Neutrophil (primary cell): ENCODE results near the gene HOXA9.

Experiments
- H3K27ac ChIP-seq: fragments of 200-600 bp; sonication (generic); 2 replicates; pipeline ENCODE4 v1.5.1; 2016; ENCODE audit warnings: mild to moderate bottlenecking, moderate library complexity
- H3K27me3 ChIP-seq: fragments of 200-600 bp; sonication (generic); 2 replicates; pipeline ENCODE4 v1.6.0; 2016; ENCODE audit warnings: mild to moderate bottlenecking
- H3K36me3 ChIP-seq: fragments of 200-600 bp; sonication (generic); 2 replicates; pipeline ENCODE4 v1.5.1; 2017
- H3K4me1 ChIP-seq, 2 experiments: fragments of 200-600 bp in 1 of 2; sonication (generic) in 1 of 2; 1 replicate in 1 of 2; 2 replicates in 1 of 2; pipeline versions ENCODE4 v1.5.1 to v1.6.1; 2013 to 2016; ENCODE audit warnings: low read depth in 1 of 2, low read length in 1 of 2, mild to moderate bottlenecking in 1 of 2, moderate library complexity in 1 of 2; ENCODE audit not compliant: control insufficient read depth in 1 of 2, insufficient read depth in 1 of 2
- H3K4me3 ChIP-seq, 2 experiments: fragments of 200-600 bp in 1 of 2; sonication (generic) in 1 of 2; 1 replicate in 1 of 2; 2 replicates in 1 of 2; pipeline ENCODE4 v1.5.1; 2013 to 2016; ENCODE audit warnings: low read depth in 1 of 2, low read length in 1 of 2, mild to moderate bottlenecking in 1 of 2, moderate library complexity in 1 of 2
- H3K9me3 ChIP-seq: fragments of 200-600 bp; sonication (generic); 2 replicates; pipeline ENCODE4 v1.5.1; 2016
- TF ChIP-seq, protein P1 (sequence below): fragments of 200-600 bp; sonication (generic); IDR thresholded peaks from 2 replicates; pipeline ENCODE4 v1.5.1; 2016; ENCODE audit warnings: antibody characterized with exemption

Gene HOXA9

DNA sequence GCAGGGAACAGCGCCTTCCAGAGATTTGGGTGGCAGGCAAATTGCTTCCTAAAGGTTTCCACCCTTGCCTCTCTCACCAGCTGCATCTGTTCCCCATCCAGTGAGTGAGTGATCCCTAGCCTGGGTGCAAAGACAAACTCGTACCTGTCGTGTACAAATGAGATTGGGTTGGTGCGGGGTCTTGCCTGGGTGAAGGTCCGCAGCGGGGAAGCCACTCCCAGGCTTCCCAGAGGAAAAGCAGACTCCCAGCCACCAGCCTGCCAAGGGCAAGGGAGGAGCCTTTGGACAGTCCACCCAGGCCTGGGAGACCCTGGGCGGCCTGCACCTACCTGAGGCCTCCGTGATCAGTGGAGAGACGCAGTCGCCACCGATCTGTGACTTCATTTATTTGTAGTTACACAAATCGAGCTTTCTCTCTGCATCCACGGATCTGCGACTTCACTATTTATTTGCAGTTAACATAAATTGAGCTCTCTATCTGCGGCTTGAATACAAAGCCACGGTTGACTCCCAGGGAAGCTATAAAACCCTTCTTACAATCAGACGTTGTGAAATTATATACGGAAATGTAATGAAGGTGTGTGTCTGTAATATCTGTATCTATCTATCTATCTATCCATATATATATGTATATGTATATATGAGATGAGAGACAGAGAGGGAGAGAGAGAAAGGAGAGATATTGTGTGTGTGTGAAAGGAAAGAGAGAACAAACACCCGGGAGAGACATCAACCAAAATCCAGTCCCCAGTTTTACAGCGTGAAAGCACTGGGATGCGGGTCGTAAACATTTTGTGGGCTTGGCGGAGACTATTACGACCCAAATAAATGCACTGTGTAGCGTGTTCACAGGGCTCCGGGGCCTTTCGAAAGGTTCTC lies 5.8 kb downstream of the HOXA9 start:
- TF ChIP-seq, protein P1, sequence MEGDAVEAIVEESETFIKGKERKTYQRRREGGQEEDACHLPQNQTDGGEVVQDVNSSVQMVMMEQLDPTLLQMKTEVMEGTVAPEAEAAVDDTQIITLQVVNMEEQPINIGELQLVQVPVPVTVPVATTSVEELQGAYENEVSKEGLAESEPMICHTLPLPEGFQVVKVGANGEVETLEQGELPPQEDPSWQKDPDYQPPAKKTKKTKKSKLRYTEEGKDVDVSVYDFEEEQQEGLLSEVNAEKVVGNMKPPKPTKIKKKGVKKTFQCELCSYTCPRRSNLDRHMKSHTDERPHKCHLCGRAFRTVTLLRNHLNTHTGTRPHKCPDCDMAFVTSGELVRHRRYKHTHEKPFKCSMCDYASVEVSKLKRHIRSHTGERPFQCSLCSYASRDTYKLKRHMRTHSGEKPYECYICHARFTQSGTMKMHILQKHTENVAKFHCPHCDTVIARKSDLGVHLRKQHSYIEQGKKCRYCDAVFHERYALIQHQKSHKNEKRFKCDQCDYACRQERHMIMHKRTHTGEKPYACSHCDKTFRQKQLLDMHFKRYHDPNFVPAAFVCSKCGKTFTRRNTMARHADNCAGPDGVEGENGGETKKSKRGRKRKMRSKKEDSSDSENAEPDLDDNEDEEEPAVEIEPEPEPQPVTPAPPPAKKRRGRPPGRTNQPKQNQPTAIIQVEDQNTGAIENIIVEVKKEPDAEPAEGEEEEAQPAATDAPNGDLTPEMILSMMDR: no peak
- Histone ChIP-seq H3K4me1 (peaks cover 44 to 76% of the 10 kb centered on the region in 2 experiments), H3K27ac (no peak overlapping the region), H3K4me3 (no peak overlapping the region), H3K36me3 (no peaks in the 10 kb centered on the region), H3K27me3 (peaks cover 100% of the 10 kb centered on the region), H3K9me3 (no peaks in the 10 kb centered on the region)

GRCh38 chr7:27158436-27159265 lies 6.7 kb downstream of the HOXA9 start:
- H3K27me3 ChIP-seq: peaks cover 100% of the 10 kb centered on the region
- H3K4me1 ChIP-seq: peaks cover 36 to 68% of the 10 kb centered on the region in 2 experiments
- TF ChIP-seq, protein P1: no peak
- no peaks in the 10 kb centered on the region for H3K9me3 ChIP-seq
- H3K36me3 ChIP-seq: no peaks in the 10 kb centered on the region
- no peak overlapping the region for H3K4me3 ChIP-seq
- H3K27ac ChIP-seq: no peak overlapping the region

DNA sequence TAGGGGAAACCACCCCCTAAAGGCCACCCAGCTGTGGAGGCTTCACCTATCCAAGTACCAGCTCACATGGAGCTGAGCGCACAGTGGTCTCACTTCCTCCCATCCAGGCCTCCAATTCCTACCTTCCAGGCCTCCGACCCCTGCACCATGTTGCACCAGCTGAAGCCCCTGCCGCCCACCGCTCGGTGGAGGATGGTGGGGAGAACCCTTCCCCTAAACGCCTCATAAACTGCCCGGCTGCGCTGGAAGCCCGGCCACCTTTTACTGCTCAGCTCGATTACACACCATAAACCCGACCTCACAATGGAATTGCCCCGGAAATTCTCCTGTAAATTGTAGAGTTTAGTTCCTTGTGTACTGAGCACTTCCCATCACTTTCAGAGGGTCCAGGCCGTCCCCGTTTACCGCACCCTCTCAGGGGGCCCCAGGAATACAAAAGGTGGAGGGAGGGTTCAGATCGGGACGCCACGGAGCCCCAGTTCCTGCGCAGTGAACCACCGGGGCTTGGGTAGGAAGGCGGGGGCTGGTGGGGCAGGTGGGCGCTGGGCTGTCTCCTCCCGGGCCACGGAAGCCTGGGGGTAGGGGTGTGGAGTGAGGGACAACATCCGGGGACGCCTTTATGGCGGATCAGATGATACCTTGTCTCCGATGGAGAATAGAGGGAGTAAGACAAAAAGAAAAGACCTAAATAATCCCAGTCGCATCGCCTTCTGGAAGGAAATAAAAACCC lies 7.5 kb downstream of the HOXA9 start:
- TF ChIP-seq, protein P1: no peak
- Histone ChIP-seq H3K4me1 (peaks cover 34 to 64% of the 10 kb centered on the region in 2 experiments), H3K27ac (no peak overlapping the region), H3K9me3 (no peaks in the 10 kb centered on the region), H3K4me3 (no peak overlapping the region), H3K27me3 (peaks cover 100% of the 10 kb centered on the region), H3K36me3 (no peaks in the 10 kb centered on the region)

GRCh38 chr7:27156916-27157701 lies 8.2 kb downstream of the HOXA9 start:
- H3K4me3 ChIP-seq: peak overlapping the region in 1 of 2 experiments; percentile 25

More at GRCh38 chr7:27156916-27157701, 8.2 kb downstream of the HOXA9 start:
- Histone ChIP-seq H3K27ac (no peak overlapping the region), H3K9me3 (no peaks in the 10 kb centered on the region), H3K4me1 (peaks cover 39 to 71% of the 10 kb centered on the region in 2 experiments), H3K36me3 (no peaks in the 10 kb centered on the region), H3K27me3 (peaks cover 100% of the 10 kb centered on the region)
- TF ChIP-seq, protein P1: no peak
